Brain microvascular endothelial cell (primary cell): ENCODE measurements around the gene FGD4.
"Not testable (repeated sequence)": the region's sequence is repeated elsewhere in the genome, so short reads cannot be mapped to it uniquely, and the experiment has no call there.

Experiments
- DNase-seq: peaks from one replicate; pipeline ENCODE4 v3.0.0-alpha.2; 2020
- H3K27ac ChIP-seq: fragments of 250-450 bp; sonication (Bioruptor Pico); 2 replicates; pipeline ENCODE4 v1.5.1; 2020; ENCODE audit warnings: mild to moderate bottlenecking, moderate library complexity
- H3K27me3 ChIP-seq: fragments of 250-450 bp; sonication (Bioruptor Pico); replicated peaks from 2 replicates; pipeline ENCODE4 v1.5.1; 2020; ENCODE audit warnings: mild to moderate bottlenecking
- H3K36me3 ChIP-seq: fragments of 250-450 bp; sonication (Bioruptor Pico); replicated peaks from 2 replicates; pipeline ENCODE4 v1.5.1; 2020; ENCODE audit warnings: mild to moderate bottlenecking
- H3K4me3 ChIP-seq: 2 replicates; pipeline ENCODE4 v1.5.1; 2011; ENCODE audit warnings: low read depth, mild to moderate bottlenecking, control low read depth, low read length, moderate library complexity
- in situ Hi-C: cut with HindIII; loops from 2 replicates; pipeline ENCODE4 v1.10.0; 2017; ENCODE audit warnings: low sequenced_read_pairs, low pct_ligation_motif_present
- TF ChIP-seq, protein P1 (sequence below): IDR thresholded peaks from 2 replicates; pipeline ENCODE4 v1.5.1; 2011; ENCODE audit warnings: low read depth, mild to moderate bottlenecking, moderate library complexity, low read length, control low read depth, inconsistent platforms; ENCODE audit errors: missing control alignments

FGD4 gene

DNA sequence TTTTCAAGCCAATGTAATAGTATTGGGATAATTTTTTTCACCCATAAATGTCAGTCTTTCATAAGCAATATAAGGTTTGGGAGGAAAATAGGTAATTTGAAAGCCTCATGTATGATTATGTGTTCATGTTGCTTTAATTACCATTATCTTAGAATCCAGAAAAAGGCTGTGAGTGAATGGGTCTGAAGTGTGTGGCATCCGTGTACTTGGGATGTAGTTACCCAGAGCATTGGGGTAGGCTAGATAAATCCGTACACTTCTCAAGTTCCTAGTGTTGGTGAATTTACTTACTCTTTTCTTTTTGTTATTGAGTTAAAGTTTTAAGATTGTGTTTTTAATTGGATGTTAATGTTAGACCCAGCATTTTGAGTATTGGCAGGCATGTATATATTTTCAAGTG, 104.4 kb downstream of the FGD4 start:
- no peak for DNase-seq
- in situ Hi-C loops, result no loop called here
- TF ChIP-seq, protein P1, sequence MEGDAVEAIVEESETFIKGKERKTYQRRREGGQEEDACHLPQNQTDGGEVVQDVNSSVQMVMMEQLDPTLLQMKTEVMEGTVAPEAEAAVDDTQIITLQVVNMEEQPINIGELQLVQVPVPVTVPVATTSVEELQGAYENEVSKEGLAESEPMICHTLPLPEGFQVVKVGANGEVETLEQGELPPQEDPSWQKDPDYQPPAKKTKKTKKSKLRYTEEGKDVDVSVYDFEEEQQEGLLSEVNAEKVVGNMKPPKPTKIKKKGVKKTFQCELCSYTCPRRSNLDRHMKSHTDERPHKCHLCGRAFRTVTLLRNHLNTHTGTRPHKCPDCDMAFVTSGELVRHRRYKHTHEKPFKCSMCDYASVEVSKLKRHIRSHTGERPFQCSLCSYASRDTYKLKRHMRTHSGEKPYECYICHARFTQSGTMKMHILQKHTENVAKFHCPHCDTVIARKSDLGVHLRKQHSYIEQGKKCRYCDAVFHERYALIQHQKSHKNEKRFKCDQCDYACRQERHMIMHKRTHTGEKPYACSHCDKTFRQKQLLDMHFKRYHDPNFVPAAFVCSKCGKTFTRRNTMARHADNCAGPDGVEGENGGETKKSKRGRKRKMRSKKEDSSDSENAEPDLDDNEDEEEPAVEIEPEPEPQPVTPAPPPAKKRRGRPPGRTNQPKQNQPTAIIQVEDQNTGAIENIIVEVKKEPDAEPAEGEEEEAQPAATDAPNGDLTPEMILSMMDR, result no peak
- Histone ChIP-seq H3K27me3 (no peaks in the 10 kb centered on the region), H3K36me3 (no peaks in the 10 kb centered on the region), H3K4me3 (no peak overlapping the region), H3K27ac (no peak overlapping the region)

- Histone ChIP-seq H3K27me3 (no peaks in the 10 kb centered on the region), H3K36me3 (no peaks in the 10 kb centered on the region), H3K27ac (no peak overlapping the region), H3K4me3 (no peak overlapping the region)
- in situ Hi-C loops, result no loop called here
- TF ChIP-seq, protein P1, result no peak
- DNase-seq, result no peak
Measured at GRCh38 chr12:32504591-32504990, 105.2 kb downstream of the FGD4 start.

- TF ChIP-seq, protein P1, result no peak
- in situ Hi-C loops, result no loop called here
Measured at GRCh38 chr12:32505067-32505945, 105.9 kb downstream of the FGD4 start.

DNA sequence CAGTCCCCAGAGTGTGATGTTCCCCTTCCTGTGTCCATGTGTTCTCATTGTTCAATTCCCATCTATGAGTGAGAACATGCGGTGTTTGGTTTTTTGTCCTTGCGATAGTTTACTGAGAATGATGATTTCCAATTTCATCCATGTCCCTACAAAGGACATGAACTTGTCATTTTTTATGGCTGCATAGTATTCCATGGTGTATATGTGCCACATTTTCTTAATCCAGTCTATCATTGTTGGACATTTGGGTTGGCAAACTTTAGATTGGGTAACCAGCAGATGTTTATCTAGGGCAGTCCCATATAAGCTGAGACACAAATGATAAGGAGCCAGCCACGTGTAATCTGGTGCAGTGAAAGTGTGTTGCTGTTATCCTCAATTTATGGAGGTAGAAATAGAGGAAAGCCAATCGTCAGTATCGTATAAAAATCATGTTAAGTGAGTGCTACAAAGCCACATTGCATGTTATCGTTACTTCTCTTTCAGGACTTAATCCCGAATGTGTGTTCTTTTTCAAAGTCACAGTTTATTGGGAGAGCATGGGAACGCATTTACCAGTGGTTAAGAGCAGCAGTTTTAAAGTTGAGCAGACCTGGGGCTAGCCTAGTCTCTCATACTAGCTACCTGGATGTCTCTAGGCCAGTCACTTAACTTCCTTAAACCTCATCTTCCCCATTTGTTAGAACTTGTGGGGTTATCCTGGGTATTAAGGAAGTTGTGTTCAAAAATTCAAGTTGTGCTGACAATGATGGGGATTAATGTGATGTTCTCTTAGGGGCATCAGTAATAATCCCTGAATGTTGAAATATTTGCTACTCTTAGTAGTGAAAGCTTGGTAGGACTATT, 108.0 kb downstream of the FGD4 start:
- H3K27ac ChIP-seq, H3K27me3 ChIP-seq, H3K36me3 ChIP-seq, DNase-seq, H3K4me3 ChIP-seq, in situ Hi-C loops: not testable (repeated sequence)

More at GRCh38 chr12:32505067-32505945, 105.9 kb downstream of the FGD4 start:
- Histone ChIP-seq H3K27me3 (no peaks in the 10 kb centered on the region), H3K36me3 (no peaks in the 10 kb centered on the region), H3K4me3 (no peak overlapping the region), H3K27ac (no peak overlapping the region)
- DNase-seq, result no peak

GRCh38 chr12:32507942-32508320, 108.6 kb downstream of the FGD4 start:
- no peak overlapping the region for H3K27ac ChIP-seq
- in situ Hi-C loops, result no loop called here

GRCh38 chr12:32508626-32509025, 109.3 kb downstream of the FGD4 start:
- DNase-seq, result no peak
- H3K27ac ChIP-seq, result no peak overlapping the region
- H3K27me3 ChIP-seq, result no peaks in the 10 kb centered on the region
- TF ChIP-seq, protein P1, result no peak
- in situ Hi-C loops, result no loop called here
- no peaks in the 10 kb centered on the region for H3K36me3 ChIP-seq
- H3K4me3 ChIP-seq, result no peak overlapping the region

More at GRCh38 chr12:32507942-32508320, 108.6 kb downstream of the FGD4 start:
- DNase-seq, result no peak
- Histone ChIP-seq H3K36me3 (no peaks in the 10 kb centered on the region), H3K27me3 (no peaks in the 10 kb centered on the region), H3K4me3 (no peak overlapping the region)
- TF ChIP-seq, protein P1, result no peak
